Keratinocyte (primary cell): Measurements from ENCODE around the gene COG5. TPM values are rescaled to one million over a fixed set of nuclear protein-coding genes. Genes with fewer than 3 reads are reported as not detected.

ENCODE experiments used
- DNase-seq: peaks from one replicate; pipeline ENCODE4 v3.0.0-alpha.2; 2011; ENCODE audit warnings: low read depth, missing footprints, low spot score
- FAIRE-seq: peaks from 2 replicates; lab custom pipeline; 2011; peaks lifted over from hg19 to GRCh38; lab: Jason Lieb, UNC
- H2AFZ ChIP-seq: 2 replicates; pipeline ENCODE4 v1.6.0; 2012; ENCODE audit warnings: low read length, control low read depth, inconsistent platforms; ENCODE audit not compliant: control insufficient read depth
- H3K27ac ChIP-seq: 2 replicates; pipeline ENCODE4 v1.5.1; 2011; ENCODE audit warnings: low read length; ENCODE audit not compliant: control insufficient read depth, insufficient read depth
- H3K27me3 ChIP-seq: 3 replicates; pipeline ENCODE4 v1.6.0; 2011; ENCODE audit warnings: low read length; ENCODE audit not compliant: control insufficient read depth, insufficient read depth; ENCODE audit errors: extremely low read depth
- H3K36me3 ChIP-seq, 2 experiments: 2 replicates in 1 of 2; 3 replicates in 1 of 2; pipeline ENCODE4 v1.5.1; 2011; ENCODE audit warnings: low read length in 2 of 2, mild to moderate bottlenecking in 1 of 2; ENCODE audit not compliant: control insufficient read depth in 2 of 2, insufficient read depth in 2 of 2; ENCODE audit errors: extremely low read depth in 1 of 2
- H3K4me1 ChIP-seq: 3 replicates; pipeline ENCODE4 v1.5.1; 2011; ENCODE audit warnings: low read length; ENCODE audit not compliant: control insufficient read depth, insufficient read depth; ENCODE audit errors: extremely low read depth
- H3K4me2 ChIP-seq: 3 replicates; pipeline ENCODE4 v1.6.0; 2011; ENCODE audit warnings: low read depth, low read length; ENCODE audit not compliant: control insufficient read depth, insufficient read depth; ENCODE audit errors: extremely low read depth
- H3K4me3 ChIP-seq, 3 experiments: fragments of 200-600 bp in 1 of 3; sonication (generic) in 1 of 3; 2 replicates in 2 of 3; 3 replicates in 1 of 3; pipeline ENCODE4 v1.5.1; 2011 to 2016; ENCODE audit warnings: low read length in 3 of 3, mild to moderate bottlenecking in 3 of 3, control low read depth in 2 of 3, inconsistent platforms in 1 of 3, low read depth in 1 of 3, mixed read lengths in 1 of 3, mixed run types in 1 of 3, moderate library complexity in 1 of 3; ENCODE audit not compliant: control insufficient read depth in 2 of 3, insufficient read depth in 2 of 3; ENCODE audit errors: extremely low read depth in 1 of 3
- H3K79me2 ChIP-seq: 2 replicates; pipeline ENCODE4 v1.6.0; 2012; ENCODE audit warnings: low read length; ENCODE audit not compliant: control insufficient read depth, insufficient read depth
- H3K9ac ChIP-seq: 3 replicates; pipeline ENCODE4 v1.6.0; 2011; ENCODE audit warnings: low read length; ENCODE audit not compliant: control insufficient read depth, insufficient read depth; ENCODE audit errors: extremely low read depth
- H3K9me1 ChIP-seq: 3 replicates; pipeline ENCODE4 v1.6.0; 2011; ENCODE audit warnings: low read length; ENCODE audit not compliant: control insufficient read depth, insufficient read depth; ENCODE audit errors: extremely low read depth
- H3K9me3 ChIP-seq: 2 replicates; pipeline ENCODE4 v1.5.1; 2012; ENCODE audit warnings: low read depth, low read length; ENCODE audit not compliant: control insufficient read depth
- H4K20me1 ChIP-seq: 3 replicates; pipeline ENCODE4 v1.6.0; 2011; ENCODE audit warnings: low read length; ENCODE audit not compliant: control insufficient read depth, insufficient read depth; ENCODE audit errors: extremely low read depth
- EZH2 ChIP-seq: IDR thresholded peaks from one replicate; pipeline ENCODE4 v1.6.1; 2012; ENCODE audit warnings: inconsistent platforms, mild to moderate bottlenecking, low read length, moderate library complexity
- dilution Hi-C: fragments of 300-500 bp; cut with MboI; formaldehyde crosslinking; loops from one replicate; pipeline ENCODE4 v1.7.0; 2020; ENCODE audit warnings: low sequenced_read_pairs; ENCODE audit not compliant: extremely low pct_ligation_motif_present
- polyA plus RNA-seq, 5 experiments: library from polyadenylated mRNA; depleted of rRNA in 3 of 5; stranded (reverse) in 3 of 5; stranded (forward) in 1 of 5; unstranded in 1 of 5; fragments of >200 nt; gene quantifications; 1 replicate in 1 of 5; 2 replicates in 3 of 5; 3 replicates in 1 of 5; pipeline versions ENCODE4 v1.2.1 to v1.2.3, GENCODE V29; 2011 to 2012; ENCODE audit warnings: missing spikeins in 2 of 5, low read depth in 1 of 5, low replicate concordance in 1 of 5
- TF ChIP-seq, protein P1 (sequence below), 3 experiments: IDR thresholded peaks in 1 of 3; conservative IDR thresholded peaks in 1 of 3; optimal IDR thresholded peaks in 1 of 3; 2 replicates in 2 of 3; 3 replicates in 1 of 3; pipeline versions ENCODE3 to v1.5.1; 2011; ENCODE audit warnings: low read length in 3 of 3, mild to moderate bottlenecking in 3 of 3, moderate library complexity in 2 of 3, control low read depth in 1 of 3, inconsistent platforms in 1 of 3; ENCODE audit not compliant: insufficient read depth in 2 of 3; ENCODE audit errors: extremely low read depth in 1 of 3

Gene COG5
- polyA plus RNA-seq, 1 donor (not counting 4 experiments of a cell fraction or from before 2014, with no cell fraction given) = 50.7 TPM

DNA sequence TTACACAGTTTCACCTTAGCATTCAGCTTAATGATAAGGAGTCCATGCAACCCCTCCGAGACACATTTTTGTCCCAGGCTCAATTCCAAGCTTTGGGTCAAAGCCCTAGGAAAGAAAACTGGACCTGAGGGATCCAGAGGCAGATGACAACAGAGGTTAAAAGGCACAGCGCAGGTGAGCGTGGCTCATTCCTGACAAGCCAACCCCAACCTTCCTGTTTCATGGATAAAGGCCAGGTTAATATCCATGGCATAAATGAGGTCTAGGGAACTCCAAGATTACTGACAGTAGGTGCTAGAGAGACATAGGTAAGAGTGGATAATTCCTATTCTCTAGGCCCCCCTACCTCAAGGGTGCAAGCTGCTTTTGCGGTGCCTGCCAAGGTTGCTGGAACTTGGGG, 180.5 kb downstream of the COG5 start:
- no peak overlapping the region for H3K9ac ChIP-seq
- dilution Hi-C loops = no loop called here
- no peak overlapping the region for H2AFZ ChIP-seq
- H3K36me3 ChIP-seq = no peaks in the 10 kb centered on the region
- FAIRE-seq = no peak
- no peaks in the 10 kb centered on the region for H4K20me1 ChIP-seq
- no peak overlapping the region for H3K27ac ChIP-seq
- H3K9me1 ChIP-seq = no peaks in the 10 kb centered on the region
- H3K79me2 ChIP-seq = no peaks in the 10 kb centered on the region
- no peaks in the 10 kb centered on the region for H3K4me1 ChIP-seq
- no peak overlapping the region for H3K4me3 ChIP-seq
- H3K27me3 ChIP-seq = no peaks in the 10 kb centered on the region
- DNase-seq = no peak
- no peak overlapping the region for H3K4me2 ChIP-seq
- H3K9me3 ChIP-seq = no peaks in the 10 kb centered on the region
- TF ChIP-seq, protein P1, sequence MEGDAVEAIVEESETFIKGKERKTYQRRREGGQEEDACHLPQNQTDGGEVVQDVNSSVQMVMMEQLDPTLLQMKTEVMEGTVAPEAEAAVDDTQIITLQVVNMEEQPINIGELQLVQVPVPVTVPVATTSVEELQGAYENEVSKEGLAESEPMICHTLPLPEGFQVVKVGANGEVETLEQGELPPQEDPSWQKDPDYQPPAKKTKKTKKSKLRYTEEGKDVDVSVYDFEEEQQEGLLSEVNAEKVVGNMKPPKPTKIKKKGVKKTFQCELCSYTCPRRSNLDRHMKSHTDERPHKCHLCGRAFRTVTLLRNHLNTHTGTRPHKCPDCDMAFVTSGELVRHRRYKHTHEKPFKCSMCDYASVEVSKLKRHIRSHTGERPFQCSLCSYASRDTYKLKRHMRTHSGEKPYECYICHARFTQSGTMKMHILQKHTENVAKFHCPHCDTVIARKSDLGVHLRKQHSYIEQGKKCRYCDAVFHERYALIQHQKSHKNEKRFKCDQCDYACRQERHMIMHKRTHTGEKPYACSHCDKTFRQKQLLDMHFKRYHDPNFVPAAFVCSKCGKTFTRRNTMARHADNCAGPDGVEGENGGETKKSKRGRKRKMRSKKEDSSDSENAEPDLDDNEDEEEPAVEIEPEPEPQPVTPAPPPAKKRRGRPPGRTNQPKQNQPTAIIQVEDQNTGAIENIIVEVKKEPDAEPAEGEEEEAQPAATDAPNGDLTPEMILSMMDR (optimal IDR thresholded peaks at IDR 0.05 in 1 of 3, IDR thresholded peaks at IDR 0.05 in 1 of 3, conservative IDR thresholded peaks at IDR 0.05 in 1 of 3; ENCODE audit: extremely low read depth in 1 of 3, insufficient read depth in 2 of 3, low read length in 3 of 3) = no peak
- no peak for TF ChIP-seq EZH2

DNA sequence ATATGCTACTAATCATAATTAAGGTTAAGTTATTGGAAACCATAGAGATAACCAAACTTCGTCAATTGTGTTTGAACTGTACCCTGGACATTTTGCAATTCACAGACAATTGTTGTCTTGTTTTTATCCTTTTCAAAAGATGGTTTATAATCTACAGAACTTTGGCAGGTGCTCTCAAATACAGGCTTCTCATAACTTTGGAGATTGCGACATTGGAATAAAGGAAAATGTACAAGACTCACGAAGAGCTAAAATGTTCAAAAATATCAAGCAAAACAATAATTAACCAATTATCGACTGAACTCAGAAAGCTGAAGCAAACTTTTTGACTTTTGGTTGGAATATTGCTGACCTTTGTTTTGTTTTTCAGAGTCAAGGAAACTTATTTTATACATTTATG, 182.3 kb downstream of the COG5 start:
- FAIRE-seq (no peak), DNase-seq (no peak)
- dilution Hi-C loops = no loop called here
- no peak overlapping the region for H3K4me2 ChIP-seq
- H3K9ac ChIP-seq = no peak overlapping the region
- no peaks in the 10 kb centered on the region for H3K36me3 ChIP-seq
- no peaks in the 10 kb centered on the region for H3K27me3 ChIP-seq
- H4K20me1 ChIP-seq = no peaks in the 10 kb centered on the region
- no peak overlapping the region for H3K27ac ChIP-seq
- no peak overlapping the region for H3K4me3 ChIP-seq
- H3K9me1 ChIP-seq = no peaks in the 10 kb centered on the region
- no peaks in the 10 kb centered on the region for H3K9me3 ChIP-seq
- no peak for TF ChIP-seq EZH2
- TF ChIP-seq, protein P1 (optimal IDR thresholded peaks at IDR 0.05 in 1 of 3, IDR thresholded peaks at IDR 0.05 in 1 of 3, conservative IDR thresholded peaks at IDR 0.05 in 1 of 3; ENCODE audit: extremely low read depth in 1 of 3, insufficient read depth in 2 of 3, low read length in 3 of 3) = no peak
- H3K79me2 ChIP-seq = no peaks in the 10 kb centered on the region
- no peak overlapping the region for H2AFZ ChIP-seq
- no peaks in the 10 kb centered on the region for H3K4me1 ChIP-seq
